NCI-H2196 (cell line): ENCODE measurements around the gene GTF2A2.
"Not testable (repeated sequence)": the region's sequence is repeated elsewhere in the genome, so short reads cannot be mapped to it uniquely, and the experiment has no call there.

Experiments used
- DNase-seq: peaks from one replicate; lab custom pipeline; 2025; ENCODE audit not compliant: unreplicated experiment; lab: John Stamatoyannopoulos, UW

GTF2A2 gene

GRCh38 chr15:59676565-59676964, 19.2 kb upstream of the GTF2A2 start:
- DNase-seq: no peak

- DNase-seq: no peak
Measured at GRCh38 chr15:59674361-59674877, 17.1 kb upstream of the GTF2A2 start.

GRCh38 chr15:59668556-59668955, 11.2 kb upstream of the GTF2A2 start:
- DNase-seq: no peak

- no peak for DNase-seq
Measured at GRCh38 chr15:59662260-59662659, 4.9 kb upstream of the GTF2A2 start.

GRCh38 chr15:59659366-59659765, 2.1 kb upstream of the GTF2A2 start:
- DNase-seq: no peak

- no peak for DNase-seq
Measured at GRCh38 chr15:59657635-59658125, 365 bp upstream of the GTF2A2 start.

GRCh38 chr15:59654046-59654445, 3.3 kb downstream of the GTF2A2 start:
- DNase-seq: no peak

GRCh38 chr15:59649603-59650002, 7.7 kb downstream of the GTF2A2 start:
- no peak for DNase-seq

GRCh38 chr15:59647085-59647484, 10.2 kb downstream of the GTF2A2 start:
- no peak for DNase-seq

- DNase-seq: no peak
Measured at GRCh38 chr15:59646277-59646676, 11.0 kb downstream of the GTF2A2 start.

GRCh38 chr15:59645812-59646211, 11.5 kb downstream of the GTF2A2 start:
- not testable (repeated sequence) for DNase-seq

- no peak for DNase-seq
Measured at GRCh38 chr15:59644756-59645155, 12.6 kb downstream of the GTF2A2 start.

- no peak for DNase-seq
Measured at GRCh38 chr15:59642351-59642750, 15.0 kb downstream of the GTF2A2 start.

- DNase-seq: not testable (repeated sequence)
Measured at GRCh38 chr15:59637507-59637906, 19.8 kb downstream of the GTF2A2 start.

- DNase-seq: no peak
Measured at GRCh38 chr15:59636184-59636583, 21.1 kb downstream of the GTF2A2 start.

- DNase-seq: no peak
Measured at GRCh38 chr15:59632714-59633113, 24.6 kb downstream of the GTF2A2 start.

- no peak for DNase-seq
Measured at GRCh38 chr15:59622289-59622688, 35.0 kb downstream of the GTF2A2 start.

GRCh38 chr15:59618406-59618805, 38.9 kb downstream of the GTF2A2 start:
- no peak for DNase-seq

GRCh38 chr15:59616379-59616778, 40.9 kb downstream of the GTF2A2 start:
- DNase-seq: peak; percentile 17

- DNase-seq: no peak
Measured at GRCh38 chr15:59615661-59616060, 41.7 kb downstream of the GTF2A2 start.

GRCh38 chr15:59614153-59614552, 43.2 kb downstream of the GTF2A2 start:
- DNase-seq: no peak

- no peak for DNase-seq
Measured at GRCh38 chr15:59611276-59612260, 45.7 kb downstream of the GTF2A2 start, which contains the start of gene GCNT3. GCNT3 (plus strand) TSS chr15:59611783; CDS start chr15:59618239, 6,456 bp downstream.
